Lower lobe of right lung (tissue), 2 donors: ENCODE measurements around the gene CEP76. TPM values are rescaled to one million over a fixed set of nuclear protein-coding genes. Genes with fewer than 3 reads are reported as not detected.

Source experiments
- ATAC-seq, 2 donors: fragments of 200-7000 bp; cut with Tn5 transposase; one replicate each; pipeline ENCODE4 v1.9.1; 2020 to 2022; ENCODE audit warnings: mild to moderate bottlenecking in 2 of 2, moderate library complexity in 2 of 2
- DNase-seq: peaks from one replicate; pipeline ENCODE4 v3.0.0-alpha.2; 2020
- H3K27ac ChIP-seq: fragments of 200-600 bp; one replicate; pipeline ENCODE4 v1.8.0; 2022
- H3K27me3 ChIP-seq: fragments of 200-600 bp; one replicate; pipeline ENCODE4 v1.8.0; 2022; ENCODE audit warnings: low read depth
- H3K36me3 ChIP-seq: fragments of 200-600 bp; one replicate; pipeline ENCODE4 v1.8.0; 2022; ENCODE audit warnings: mild to moderate bottlenecking
- H3K4me1 ChIP-seq: fragments of 200-600 bp; one replicate; pipeline ENCODE4 v1.8.0; 2022
- H3K4me3 ChIP-seq: fragments of 200-600 bp; one replicate; pipeline ENCODE4 v1.8.0; 2022; ENCODE audit warnings: mild to moderate bottlenecking
- H3K9me3 ChIP-seq: fragments of 200-600 bp; one replicate; pipeline ENCODE4 v1.8.0; 2022
- intact Hi-C: fragments of 100-400 bp; cut with DNase I; formaldehyde crosslinking; loops from one replicate; pipeline ENCODE4 v1.11.0; 2022
- total RNA-seq: library from RNA; stranded (reverse); fragmentation: NEBNext Ultra II Directional; extraction: Animal tissue kit (Norgen Biotek cat#: 25700); gene quantifications from one replicate; pipeline ENCODE4 v1.2.1, GENCODE V29; 2021
- TF ChIP-seq, protein P1 (sequence below): fragments of 200-600 bp; IDR thresholded peaks from one replicate; pipeline ENCODE4 v1.8.0; 2022; ENCODE audit warnings: antibody characterized with exemption, mild to moderate bottlenecking
- donor health status: DM: no; HTN: yes; CAD: no; lungs with severe emphysema.

The CEP76 gene
- total RNA-seq, 1 donor from 2014 or later = 5.0 TPM

DNA sequence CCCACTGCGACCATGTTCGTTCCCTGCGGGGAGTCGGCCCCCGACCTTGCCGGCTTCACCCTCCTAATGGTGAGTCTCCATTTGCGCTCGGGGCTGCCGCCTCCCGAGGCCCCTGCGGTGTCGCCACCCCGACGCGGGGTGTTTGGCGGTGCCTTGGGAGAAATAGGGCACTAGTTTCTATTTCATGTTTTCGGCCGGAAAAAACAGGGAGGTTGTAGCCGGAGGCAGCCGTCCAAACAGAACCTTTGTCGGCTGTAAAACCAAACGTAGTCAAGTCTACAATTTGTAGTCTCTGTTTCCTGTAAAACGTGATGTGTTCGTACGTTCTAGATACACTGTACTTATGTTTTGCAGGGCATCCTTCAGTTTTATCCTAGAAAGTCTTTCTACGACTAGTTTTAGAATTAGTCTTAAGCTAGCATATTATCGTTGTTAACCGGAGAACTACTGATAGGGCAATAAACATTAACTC, 609 bp upstream of the CEP76 start:
- intact Hi-C loops = no loop called here
- no peaks in the 10 kb centered on the region for H3K9me3 ChIP-seq
- ATAC-seq = peak; percentile 76 to 78
- H3K27ac ChIP-seq = peak overlapping the region; percentile 96
- TF ChIP-seq, protein P1, sequence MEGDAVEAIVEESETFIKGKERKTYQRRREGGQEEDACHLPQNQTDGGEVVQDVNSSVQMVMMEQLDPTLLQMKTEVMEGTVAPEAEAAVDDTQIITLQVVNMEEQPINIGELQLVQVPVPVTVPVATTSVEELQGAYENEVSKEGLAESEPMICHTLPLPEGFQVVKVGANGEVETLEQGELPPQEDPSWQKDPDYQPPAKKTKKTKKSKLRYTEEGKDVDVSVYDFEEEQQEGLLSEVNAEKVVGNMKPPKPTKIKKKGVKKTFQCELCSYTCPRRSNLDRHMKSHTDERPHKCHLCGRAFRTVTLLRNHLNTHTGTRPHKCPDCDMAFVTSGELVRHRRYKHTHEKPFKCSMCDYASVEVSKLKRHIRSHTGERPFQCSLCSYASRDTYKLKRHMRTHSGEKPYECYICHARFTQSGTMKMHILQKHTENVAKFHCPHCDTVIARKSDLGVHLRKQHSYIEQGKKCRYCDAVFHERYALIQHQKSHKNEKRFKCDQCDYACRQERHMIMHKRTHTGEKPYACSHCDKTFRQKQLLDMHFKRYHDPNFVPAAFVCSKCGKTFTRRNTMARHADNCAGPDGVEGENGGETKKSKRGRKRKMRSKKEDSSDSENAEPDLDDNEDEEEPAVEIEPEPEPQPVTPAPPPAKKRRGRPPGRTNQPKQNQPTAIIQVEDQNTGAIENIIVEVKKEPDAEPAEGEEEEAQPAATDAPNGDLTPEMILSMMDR = no peak
- peaks cover 36% of the 10 kb centered on the region for H3K36me3 ChIP-seq
- peaks cover 36% of the 10 kb centered on the region for H3K4me1 ChIP-seq
- H3K27me3 ChIP-seq = no peaks in the 10 kb centered on the region
- H3K4me3 ChIP-seq = peak overlapping the region; percentile 96
- DNase-seq = no peak

DNA sequence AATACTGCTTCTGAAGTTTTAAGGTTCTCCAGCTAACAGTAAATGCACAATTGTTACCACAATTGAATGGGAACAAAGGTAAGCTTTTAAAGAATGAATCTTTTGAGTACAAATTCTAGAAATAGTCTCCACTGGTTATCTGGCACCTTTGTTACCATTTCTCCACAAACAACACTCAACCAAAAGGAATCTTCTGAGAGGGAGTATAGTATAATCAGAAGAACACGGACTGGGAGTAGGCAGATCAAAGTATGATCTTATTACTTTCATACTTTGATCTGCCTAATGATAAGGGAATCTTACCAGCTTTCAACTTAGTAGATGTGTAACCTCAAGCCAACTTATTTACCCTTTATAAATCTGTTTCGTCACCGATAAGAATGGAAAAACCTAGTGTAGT, 1.4 kb downstream of the CEP76 start:
- Histone ChIP-seq H3K27ac (no peak overlapping the region), H3K4me1 (peaks cover 36% of the 10 kb centered on the region), H3K27me3 (no peaks in the 10 kb centered on the region), H3K36me3 (peaks cover 30% of the 10 kb centered on the region), H3K4me3 (peak overlapping the region; percentile 96), H3K9me3 (no peaks in the 10 kb centered on the region)
- ATAC-seq (no peak), DNase-seq (no peak)
- TF ChIP-seq, protein P1 = no peak
- intact Hi-C loops = no loop called here

DNA sequence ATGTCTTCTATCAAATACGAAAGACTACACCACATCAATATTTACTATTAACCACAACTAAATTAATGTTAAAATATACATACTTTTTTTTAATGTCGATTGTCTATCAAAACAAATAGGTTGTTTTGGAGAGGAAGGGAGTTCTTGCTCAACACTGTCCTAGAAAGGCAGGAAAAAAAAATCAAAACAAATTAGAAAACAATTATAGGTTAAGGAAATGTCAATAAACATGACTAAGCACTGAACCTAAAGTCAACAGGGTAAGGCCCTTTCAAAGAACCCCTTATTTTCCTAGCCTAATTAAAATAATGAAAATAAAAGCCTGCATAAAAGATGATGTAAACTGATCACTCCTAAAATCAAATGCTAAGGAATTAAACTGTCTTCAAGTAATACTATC, 2.8 kb downstream of the CEP76 start:
- ATAC-seq = no peak
- Histone ChIP-seq H3K4me1 (peaks cover 31% of the 10 kb centered on the region), H3K27me3 (no peaks in the 10 kb centered on the region), H3K4me3 (no peak overlapping the region), H3K9me3 (no peaks in the 10 kb centered on the region), H3K27ac (no peak overlapping the region), H3K36me3 (peaks cover 34% of the 10 kb centered on the region)
- TF ChIP-seq, protein P1 = no peak
- DNase-seq = no peak
- intact Hi-C loops = no loop called here

DNA sequence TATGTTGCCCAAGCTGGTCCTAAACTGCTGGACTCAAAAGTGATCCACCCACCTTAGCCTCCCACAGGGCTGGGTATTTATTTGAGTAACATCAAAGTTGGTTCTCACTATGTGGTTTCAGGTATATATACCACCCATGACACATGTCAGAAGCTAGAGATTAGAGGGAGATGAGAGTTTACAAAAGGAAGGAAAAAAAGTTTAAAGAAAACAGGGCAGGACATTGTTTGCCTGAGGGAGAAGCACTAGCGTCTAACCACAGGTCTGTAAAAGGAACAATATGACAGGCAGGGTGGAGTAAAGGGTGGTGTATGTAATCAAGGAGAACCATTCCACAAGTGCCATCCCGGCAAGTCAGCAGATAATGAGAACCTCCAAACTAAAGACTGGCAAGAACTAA, 8.5 kb downstream of the CEP76 start:
- Histone ChIP-seq H3K4me3 (no peak overlapping the region), H3K27me3 (no peaks in the 10 kb centered on the region), H3K9me3 (no peaks in the 10 kb centered on the region), H3K4me1 (no peaks in the 10 kb centered on the region), H3K27ac (no peak overlapping the region), H3K36me3 (peaks cover 39% of the 10 kb centered on the region)
- TF ChIP-seq, protein P1 = no peak
- intact Hi-C loops = no loop called here
- ATAC-seq = no peak
- no peak for DNase-seq

DNA sequence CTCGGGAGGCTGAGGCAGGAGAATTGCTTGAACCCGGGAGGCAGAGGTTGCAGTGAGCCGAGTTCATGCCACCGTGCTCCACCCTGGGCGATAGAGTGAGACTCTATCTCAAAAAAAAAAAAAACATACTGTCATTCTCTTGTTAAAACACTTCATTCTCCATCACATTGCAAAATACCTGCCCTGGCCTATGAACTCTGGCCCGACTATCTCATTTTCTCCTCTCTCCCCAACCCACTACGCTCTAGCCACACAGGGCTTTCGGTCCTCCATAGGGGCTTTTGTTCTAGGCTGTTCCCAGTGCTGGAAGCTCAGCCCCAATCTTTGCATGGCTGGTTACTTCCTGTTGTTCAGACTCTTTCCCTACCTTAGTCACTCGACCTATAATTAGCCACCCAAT, 10.3 kb downstream of the CEP76 start:
- TF ChIP-seq, protein P1 = no peak
- Histone ChIP-seq H3K27me3 (no peaks in the 10 kb centered on the region), H3K4me3 (no peak overlapping the region), H3K27ac (no peak overlapping the region), H3K9me3 (no peaks in the 10 kb centered on the region), H3K36me3 (peaks cover 27% of the 10 kb centered on the region), H3K4me1 (no peaks in the 10 kb centered on the region)
- DNase-seq = no peak
- ATAC-seq = no peak
- intact Hi-C loops = no loop called here
